HG02973 (cell line): Measurements from ENCODE around the gene NSMF.
"Not testable (repeated sequence)": the region's sequence is repeated elsewhere in the genome, so short reads cannot be mapped to it uniquely, and the experiment has no call there.

ENCODE experiments used
- ATAC-seq: cut with Tn5 transposase; IDR thresholded peaks from one replicate; pipeline ENCODE4 v1.9.1; 2021; ENCODE audit warnings: moderate library complexity; ENCODE audit not compliant: unreplicated experiment

Gene NSMF

GRCh38 chr9:137416006-137416562 is 43.0 kb downstream of the NSMF start:
- ATAC-seq = no peak

- no peak for ATAC-seq
Measured at GRCh38 chr9:137415451-137415850, 43.7 kb downstream of the NSMF start.

GRCh38 chr9:137412431-137412830 is 46.7 kb downstream of the NSMF start:
- no peak for ATAC-seq

GRCh38 chr9:137411645-137412380 is 47.3 kb downstream of the NSMF start:
- ATAC-seq = no peak

GRCh38 chr9:137411260-137411644 is 47.9 kb downstream of the NSMF start:
- no peak for ATAC-seq

GRCh38 chr9:137410891-137411249 is 48.3 kb downstream of the NSMF start:
- no peak for ATAC-seq

- not testable (repeated sequence) for ATAC-seq
Measured at GRCh38 chr9:137410236-137410890, 48.8 kb downstream of the NSMF start.

- no peak for ATAC-seq
Measured at GRCh38 chr9:137409515-137409914, 49.6 kb downstream of the NSMF start.

GRCh38 chr9:137408651-137409405 is 50.3 kb downstream of the NSMF start:
- ATAC-seq = no peak

- ATAC-seq = no peak
Measured at GRCh38 chr9:137407590-137408300, 51.4 kb downstream of the NSMF start.

GRCh38 chr9:137406876-137407589 is 52.1 kb downstream of the NSMF start:
- ATAC-seq = no peak

- ATAC-seq = no peak
Measured at GRCh38 chr9:137406085-137406760, 52.9 kb downstream of the NSMF start.

GRCh38 chr9:137405677-137406081 is 53.5 kb downstream of the NSMF start:
- no peak for ATAC-seq

- ATAC-seq = no peak
Measured at GRCh38 chr9:137404961-137405567, 54.1 kb downstream of the NSMF start.

- ATAC-seq = no peak
Measured at GRCh38 chr9:137403269-137403668, 55.9 kb downstream of the NSMF start.

- ATAC-seq = no peak
Measured at GRCh38 chr9:137402746-137403145, 56.4 kb downstream of the NSMF start.

GRCh38 chr9:137398561-137399468 is 60.3 kb downstream of the NSMF start:
- no peak for ATAC-seq

GRCh38 chr9:137397675-137398423 is 61.3 kb downstream of the NSMF start:
- no peak for ATAC-seq
